Testis (tissue), 2 donors: ENCODE data around the gene MYO9B.

Experiments
- CTCF ChIP-seq, 3 experiments: fragments of 450-650 bp in 2 of 3; fragments of 200-600 bp in 1 of 3; sonication (generic) in 1 of 3; IDR thresholded peaks; one replicate each; pipeline ENCODE4 v1.5.1; 2016 to 2019; ENCODE audit warnings: antibody characterized with exemption in 3 of 3, mild to moderate bottlenecking in 2 of 3, moderate library complexity in 1 of 3
- POLR2A ChIP-seq: fragments of 450-650 bp; IDR thresholded peaks from one replicate; pipeline ENCODE4 v1.6.1; 2017; ENCODE audit warnings: antibody characterized with exemption, mild to moderate bottlenecking, moderate library complexity

- no peak for TF ChIP-seq CTCF (IDR thresholded peaks at IDR 0.05)
- no peak for TF ChIP-seq POLR2A
These were observed 107.7 kb downstream of the MYO9B start for GRCh38 chr19:17183271-17183761.
